Raji (cell line): ENCODE measurements around the gene GTPBP3.
A peak's percentile ranks its signal among the peaks of the same experiment; 100 is the strongest.

Experiments used
- POLR2A ChIP-seq: IDR thresholded peaks from 2 replicates; pipeline ENCODE4 v1.6.1; 2011; ENCODE audit warnings: low read depth, low read length, control low read depth; ENCODE audit not compliant: insufficient read depth

The GTPBP3 gene

GRCh38 chr19:17330262-17331044 is 6.9 kb upstream of the GTPBP3 start:
- no peak for TF ChIP-seq POLR2A

GRCh38 chr19:17331045-17331558 is 6.3 kb upstream of the GTPBP3 start:
- TF ChIP-seq POLR2A = no peak

GRCh38 chr19:17332360-17332676 is 5.0 kb upstream of the GTPBP3 start:
- no peak for TF ChIP-seq POLR2A

- no peak for TF ChIP-seq POLR2A
These were observed 4.4 kb upstream of the GTPBP3 start for GRCh38 chr19:17332677-17333581.

- peak; percentile 32; the same call in 1 of the 2 replicates for TF ChIP-seq POLR2A
These were observed 3.5 kb upstream of the GTPBP3 start for GRCh38 chr19:17333611-17334413.

- TF ChIP-seq POLR2A = peak; percentile 46; the same call in 1 of the 2 replicates
These were observed 2.6 kb upstream of the GTPBP3 start, which contains the start of gene ANO8 for GRCh38 chr19:17334414-17335409. Gene ANO8 (minus strand): TSS chr19:17334855. CDS start chr19:17334670, 185 bp downstream.

GRCh38 chr19:17335575-17335974 is 1.8 kb upstream of the GTPBP3 start:
- TF ChIP-seq POLR2A = no peak

- TF ChIP-seq POLR2A = no peak; the same call in 1 of the 2 replicates
These were observed 501 bp downstream of the GTPBP3 start for GRCh38 chr19:17337675-17338432.

- TF ChIP-seq POLR2A = no peak
These were observed 1.2 kb downstream of the GTPBP3 start for GRCh38 chr19:17338433-17339078.

- no peak for TF ChIP-seq POLR2A
These were observed 1.9 kb downstream of the GTPBP3 start for GRCh38 chr19:17339088-17339741.

GRCh38 chr19:17340302-17340870 is 3.0 kb downstream of the GTPBP3 start:
- no peak for TF ChIP-seq POLR2A

- TF ChIP-seq POLR2A = no peak
These were observed 3.6 kb downstream of the GTPBP3 start for GRCh38 chr19:17340871-17341357.

GRCh38 chr19:17341386-17341785 is 4.0 kb downstream of the GTPBP3 start:
- TF ChIP-seq POLR2A = no peak
